OCI-LY7 (cell line): ENCODE measurements around the gene MATCAP1. TPM values are rescaled to one million over a fixed set of nuclear protein-coding genes. Genes with fewer than 3 reads are reported as not detected.

Source experiments
- BruUV-seq: library from RNA; stranded (reverse); fragments of 400-500 nt; replicated peaks from 2 replicates; lab custom pipeline; 2021; lab: Mats Ljungman, UMichigan
- CTCF ChIA-PET: fragments of 300-600 bp; sonication (Branson Sonifier 250); formaldehyde crosslinking; loops from one replicate; lab custom pipeline; 2022; ENCODE audit warnings: antibody characterized with exemption; ENCODE audit not compliant: unreplicated experiment; lab: Charles Lee
- POLR2A ChIA-PET: fragments of 300-600 bp; sonication (Branson Sonifier 250); formaldehyde crosslinking; loops from one replicate; lab custom pipeline; 2022; ENCODE audit warnings: antibody characterized with exemption; lab: Charles Lee
- DNase-seq: peaks from one replicate; pipeline ENCODE4 v3.0.0-alpha.2; 2015; ENCODE audit warnings: low spot score
- H2AFZ ChIP-seq: fragments of 200-600 bp; sonication (generic), shearing (Covaris generic); 2 replicates; pipeline ENCODE4 v1.6.1; 2014; ENCODE audit warnings: mild to moderate bottlenecking, antibody characterized with exemption, low read length, moderate library complexity
- H3K27ac ChIP-seq: fragments of 200-600 bp; sonication (generic); 2 replicates; pipeline ENCODE4 v1.5.1; 2014; ENCODE audit warnings: mixed run types, low read depth, mild to moderate bottlenecking, moderate library complexity, low read length, inconsistent platforms; ENCODE audit not compliant: poor library complexity, severe bottlenecking
- H3K36me3 ChIP-seq: fragments of 200-600 bp; sonication (generic); 2 replicates; pipeline ENCODE4 v1.6.1; 2014; ENCODE audit warnings: mild to moderate bottlenecking, antibody characterized with exemption, low read length, moderate library complexity, mixed read lengths; ENCODE audit not compliant: insufficient read depth
- H3K4me1 ChIP-seq: fragments of 200-600 bp; sonication (generic); 2 replicates; pipeline ENCODE4 v1.5.1; 2014; ENCODE audit warnings: mild to moderate bottlenecking, low read length; ENCODE audit not compliant: insufficient read depth, poor library complexity, severe bottlenecking
- H3K4me2 ChIP-seq: fragments of 200-600 bp; sonication (generic); 2 replicates; pipeline ENCODE4 v1.6.1; 2014; ENCODE audit warnings: mild to moderate bottlenecking, low read length
- H3K4me3 ChIP-seq: fragments of 200-600 bp; sonication (generic); 2 replicates; pipeline ENCODE4 v1.5.1; 2014; ENCODE audit warnings: mild to moderate bottlenecking, low read depth, low read length; ENCODE audit not compliant: poor library complexity, severe bottlenecking
- H3K79me2 ChIP-seq: fragments of 200-600 bp; sonication (generic); 2 replicates; pipeline ENCODE4 v1.6.1; 2016; ENCODE audit warnings: low read depth, mild to moderate bottlenecking, low read length, moderate library complexity, mixed read lengths; ENCODE audit not compliant: insufficient read depth
- H3K9me2 ChIP-seq: fragments of 200-600 bp; sonication (generic); 2 replicates; pipeline ENCODE4 v1.6.1; 2016; ENCODE audit warnings: mild to moderate bottlenecking, low read length, mixed read lengths; ENCODE audit not compliant: insufficient read depth
- H3K9me3 ChIP-seq: fragments of 200-600 bp; sonication (generic); 2 replicates; pipeline ENCODE4 v1.6.1; 2014; ENCODE audit warnings: mild to moderate bottlenecking, mixed run types, low read length, mixed read lengths
- H4K20me1 ChIP-seq: fragments of 200-600 bp; sonication (generic); 2 replicates; pipeline ENCODE4 v1.6.1; 2014; ENCODE audit warnings: mild to moderate bottlenecking, antibody characterized with exemption, low read length, moderate library complexity, mixed read lengths; ENCODE audit not compliant: insufficient read depth
- CTCF ChIP-seq: fragments of 200-600 bp; sonication (generic); conservative IDR thresholded peaks from 2 replicates; pipeline ENCODE4 v1.5.1; 2014; ENCODE audit warnings: mild to moderate bottlenecking, antibody characterized with exemption, low read length, moderate library complexity, mixed read lengths
- EZH2phosphoT487 ChIP-seq: fragments of 200-600 bp; sonication (generic); IDR thresholded peaks from 2 replicates; pipeline ENCODE4 v1.6.1; 2018; ENCODE audit warnings: low read depth, borderline replicate concordance, mild to moderate bottlenecking, mixed run types, antibody characterized with exemption, low read length, moderate library complexity, mixed read lengths
- intact Hi-C: fragments of 100-400 bp; cut with micrococcal nuclease; formaldehyde crosslinking; loops from one replicate; pipeline ENCODE4 v1.10.0; 2022; ENCODE audit not compliant: unreplicated experiment
- total RNA-seq, 2 experiments: library from RNA; depleted of rRNA in 1 of 2; stranded (reverse); fragments of >200 nt in 1 of 2; shearing (Covaris generic) in 1 of 2; gene quantifications; 2 replicates each; pipeline ENCODE4 v1.2.3, GENCODE V29; 2014 to 2022

Gene MATCAP1
- total RNA-seq, 2 experiments from 2014 or later = 22.9 to 39.6 TPM

GRCh38 chr16:67157892-67158635 is 25.7 kb downstream of the MATCAP1 start:
- BruUV-seq = TSS peak; percentile 64
- CTCF ChIA-PET = interaction anchor here (0.8 to 1.0 kb wide), 2 partner anchors 9 to 10 kb away, joined by 3 to 7 read pairs; no protein-coding TSS in a partner anchor
- Histone ChIP-seq H4K20me1 (no peaks in the 10 kb centered on the region), H3K36me3 (no peaks in the 10 kb centered on the region), H2AFZ (no peak overlapping the region), H3K27ac (no peak overlapping the region), H3K9me2 (no peaks in the 10 kb centered on the region), H3K4me2 (peak overlapping the region; percentile 98), H3K4me1 (peaks cover 21% of the 10 kb centered on the region), H3K9me3 (no peaks in the 10 kb centered on the region), H3K79me2 (no peaks in the 10 kb centered on the region), H3K4me3 (peak overlapping the region; percentile 89)
- no peak for DNase-seq
- TF ChIP-seq EZH2phosphoT487 = no peak
- POLR2A ChIA-PET = no interaction called here
- intact Hi-C loops = no loop called here

- Histone ChIP-seq H3K27ac (no peak overlapping the region), H4K20me1 (no peaks in the 10 kb centered on the region), H3K9me2 (no peaks in the 10 kb centered on the region), H3K4me1 (peaks cover 21% of the 10 kb centered on the region), H3K79me2 (no peaks in the 10 kb centered on the region), H3K36me3 (no peaks in the 10 kb centered on the region), H2AFZ (no peak overlapping the region), H3K9me3 (no peaks in the 10 kb centered on the region), H3K4me3 (no peak overlapping the region), H3K4me2 (no peak overlapping the region)
- ChIA-PET POLR2A (no interaction called here), CTCF (interaction anchor here (0.8 kb wide), 1 partner anchor 8 kb away, joined by 3 read pairs; no protein-coding TSS in a partner anchor)
- no peak for DNase-seq
- TF ChIP-seq CTCF = no peak
- no peak for TF ChIP-seq EZH2phosphoT487
- BruUV-seq = no TSS peak
- intact Hi-C loops = no loop called here
Observed at GRCh38 chr16:67157106-67157748, 26.5 kb downstream of the MATCAP1 start.

- Histone ChIP-seq H3K4me2 (no peak overlapping the region), H3K79me2 (no peaks in the 10 kb centered on the region), H3K4me1 (peaks cover 21% of the 10 kb centered on the region), H3K27ac (no peak overlapping the region), H3K9me2 (no peaks in the 10 kb centered on the region), H3K9me3 (no peaks in the 10 kb centered on the region), H2AFZ (no peak overlapping the region), H3K36me3 (no peaks in the 10 kb centered on the region), H3K4me3 (no peak overlapping the region), H4K20me1 (no peaks in the 10 kb centered on the region)
- POLR2A ChIA-PET = interaction anchor here (0.5 kb wide), 1 partner anchor 45 kb away, joined by 3 read pairs; no protein-coding TSS in a partner anchor
- CTCF ChIA-PET = interaction anchor here (0.5 kb wide), 1 partner anchor 212 kb away, joined by 4 read pairs; no protein-coding TSS in a partner anchor
- TF ChIP-seq CTCF (peak; percentile 42), EZH2phosphoT487 (no peak)
- no peak for DNase-seq
- no TSS peak for BruUV-seq
- intact Hi-C loops = no loop called here
Observed at GRCh38 chr16:67156143-67156844, 27.5 kb downstream of the MATCAP1 start.
